HG02759 (cell line): ENCODE data around the gene PLCD1.

Experiments
- ATAC-seq: cut with Tn5 transposase; IDR thresholded peaks from one replicate; pipeline ENCODE4 v1.9.1; 2021; ENCODE audit warnings: mild to moderate bottlenecking, moderate library complexity; ENCODE audit not compliant: unreplicated experiment

PLCD1 gene

GRCh38 chr3:37967260-37967881 is 62.1 kb downstream of the PLCD1 start:
- no peak for ATAC-seq

- no peak for ATAC-seq
Measured at GRCh38 chr3:37964716-37965115, 64.7 kb downstream of the PLCD1 start.

GRCh38 chr3:37964146-37964545 is 65.3 kb downstream of the PLCD1 start:
- ATAC-seq = no peak

- no peak for ATAC-seq
Measured at GRCh38 chr3:37963635-37964034, 65.8 kb downstream of the PLCD1 start.

- no peak for ATAC-seq
Measured at GRCh38 chr3:37963016-37963415, 66.4 kb downstream of the PLCD1 start.

- ATAC-seq = no peak
Measured at GRCh38 chr3:37961622-37962431, 67.6 kb downstream of the PLCD1 start.

- no peak for ATAC-seq
Measured at GRCh38 chr3:37957539-37957936, 71.9 kb downstream of the PLCD1 start.
